HepG2 (cell line): ENCODE results near the gene PPP2R5B. TPM values are rescaled to one million over a fixed set of nuclear protein-coding genes. Genes with fewer than 3 reads are reported as not detected.

Experiments
- ARID3A ChIP-seq: IDR thresholded peaks from 2 replicates; pipeline ENCODE4 v1.6.1; 2012; ENCODE audit warnings: low read depth, low read length, improper control_type of control experiment
- ATF1 ChIP-seq: IDR thresholded peaks from 2 replicates; pipeline ENCODE4 v1.6.1; 2016; ENCODE audit warnings: mild to moderate bottlenecking, control low read depth
- BHLHE40 ChIP-seq: IDR thresholded peaks from 2 replicates; pipeline ENCODE4 v1.6.1; 2011; ENCODE audit warnings: low read length, improper control_type of control experiment
- DBP ChIP-seq: sonication (generic); formaldehyde crosslinking; IDR thresholded peaks from 2 replicates; pipeline ENCODE4 v1.4.0; 2020; ENCODE audit warnings: missing genetic modification reagents; ENCODE audit errors: not compliant biosample characterization
- HDAC1 ChIP-seq: sonication (generic); formaldehyde crosslinking; IDR thresholded peaks from 2 replicates; pipeline ENCODE4 v1.5.1; 2020; ENCODE audit warnings: mild to moderate bottlenecking, missing genetic modification reagents
- KLF6 ChIP-seq: IDR thresholded peaks from 2 replicates; pipeline ENCODE4 v1.8.0; 2016; ENCODE audit warnings: missing biosample characterization, missing genetic modification reagents
- MAFF ChIP-seq: IDR thresholded peaks from 2 replicates; pipeline ENCODE4 v1.6.1; 2011; ENCODE audit warnings: low read depth, low read length, improper control_type of control experiment
- NKX3-1 ChIP-seq: sonication (generic); formaldehyde crosslinking; IDR thresholded peaks from 2 replicates; pipeline ENCODE4 v1.5.0; 2020; ENCODE audit warnings: missing genetic modification reagents
- POLR2AphosphoS2 ChIP-seq: IDR thresholded peaks from 2 replicates; pipeline ENCODE4 v1.6.1; 2011; ENCODE audit warnings: low read depth, low read length, improper control_type of control experiment
- SALL2 ChIP-seq: sonication (generic); formaldehyde crosslinking; IDR thresholded peaks from 2 replicates; pipeline ENCODE4 v1.8.1; 2023; ENCODE audit warnings: mild to moderate bottlenecking, missing genetic modification reagents, inconsistent platforms
- SCMH1 ChIP-seq: sonication (generic); formaldehyde crosslinking; IDR thresholded peaks from 2 replicates; pipeline ENCODE4 v1.9.0; 2021; ENCODE audit warnings: missing genetic modification reagents, mild to moderate bottlenecking, borderline replicate concordance
- ZFP82 ChIP-seq: sonication (generic); formaldehyde crosslinking; IDR thresholded peaks from 2 replicates; pipeline ENCODE4 v1.5.1; 2020; ENCODE audit warnings: mild to moderate bottlenecking, missing genetic modification reagents, borderline replicate concordance
- ZNF354B ChIP-seq: sonication (generic); formaldehyde crosslinking; IDR thresholded peaks from 2 replicates; pipeline ENCODE4 v1.8.0; 2022; ENCODE audit warnings: mild to moderate bottlenecking, missing genetic modification reagents
- ZNF382 ChIP-seq: sonication (generic); formaldehyde crosslinking; IDR thresholded peaks from 2 replicates; pipeline ENCODE4 v1.5.0; 2020; ENCODE audit warnings: missing genetic modification reagents, mild to moderate bottlenecking, borderline replicate concordance
- ZNF460 ChIP-seq: sonication (generic); formaldehyde crosslinking; IDR thresholded peaks from 2 replicates; pipeline ENCODE4 v1.5.1; 2020; ENCODE audit warnings: missing genetic modification reagents, mild to moderate bottlenecking, borderline replicate concordance
- ZNF562 ChIP-seq: sonication (generic); formaldehyde crosslinking; IDR thresholded peaks from 2 replicates; pipeline ENCODE4 v1.8.0; 2022; ENCODE audit warnings: missing genetic modification reagents, borderline replicate concordance
- ZNF574 ChIP-seq: sonication (generic); formaldehyde crosslinking; IDR thresholded peaks from 2 replicates; pipeline ENCODE4 v1.4.0; 2020; ENCODE audit warnings: missing genetic modification reagents
- ZNF629 ChIP-seq: sonication (generic); formaldehyde crosslinking; conservative IDR thresholded peaks from 2 replicates; pipeline ENCODE4 v1.5.0; 2020; ENCODE audit warnings: missing genetic modification reagents
- ZNF878 ChIP-seq: sonication (generic); formaldehyde crosslinking; IDR thresholded peaks from 2 replicates; pipeline ENCODE4 v1.8.1; 2023; ENCODE audit warnings: mild to moderate bottlenecking, missing genetic modification reagents, moderate library complexity
- polyA plus RNA-seq, 8 experiments: library from polyadenylated mRNA; depleted of rRNA in 3 of 8; stranded (reverse) in 7 of 8; unstranded in 1 of 8; fragments of >200 nt; fragmentation: Illumina TruSeq in 4 of 8; extraction: Trizol in 4 of 8; gene quantifications; 2 replicates each; pipeline versions ENCODE4 v1.2.1 to v1.2.3, GENCODE V29; 2011 to 2016; ENCODE audit warnings: low read depth in 4 of 8, missing spikeins in 1 of 8, mixed read lengths in 1 of 8; ENCODE audit not compliant: insufficient read depth in 1 of 8
- total RNA-seq, 5 experiments: library from RNA; depleted of rRNA; stranded (reverse); fragments of >200 nt; fragmentation: Illumina TruSeq; extraction: Trizol; gene quantifications; 2 replicates each; pipeline ENCODE4 v1.2.3, GENCODE V29; 2016; ENCODE audit warnings: low read depth in 1 of 5
- TF ChIP-seq, protein P1 (sequence below): sonication (generic); formaldehyde crosslinking; IDR thresholded peaks from 2 replicates; pipeline ENCODE4 v1.8.0; 2022; ENCODE audit warnings: mild to moderate bottlenecking, missing genetic modification reagents, moderate library complexity
- TF ChIP-seq, protein P2 (sequence below): sonication (generic); formaldehyde crosslinking; IDR thresholded peaks from 2 replicates; pipeline ENCODE4 v1.9.0; 2021; ENCODE audit warnings: missing genetic modification reagents, borderline replicate concordance
- TF ChIP-seq, protein P3 (sequence below): sonication (generic); formaldehyde crosslinking; IDR thresholded peaks from 2 replicates; pipeline ENCODE4 v1.4.0; 2020; ENCODE audit warnings: missing genetic modification reagents

PPP2R5B gene
- total and polyA plus RNA-seq, 2 of the 13 experiments (the other 11 are each of a cell fraction or from before 2014, with no cell fraction given) = 2.3 to 8.3 TPM

DNA sequence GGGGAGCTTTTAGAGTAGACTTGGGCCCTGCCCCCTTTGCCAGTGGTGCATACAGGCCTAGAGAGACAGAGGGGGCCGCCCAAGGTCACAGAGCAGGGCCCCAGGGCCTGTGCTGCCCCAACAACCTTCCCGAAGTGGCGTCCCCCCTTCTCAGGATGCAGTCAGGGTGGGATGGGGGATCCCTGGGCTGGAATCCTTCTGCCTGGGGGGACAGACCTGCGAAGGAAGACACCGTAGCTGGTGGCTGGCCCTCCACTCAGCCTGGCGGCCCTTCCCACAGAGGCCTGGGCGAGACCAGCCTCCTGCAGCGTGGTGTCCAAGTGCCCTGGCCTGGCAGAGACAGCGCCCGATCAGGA is 31.7 kb upstream of the PPP2R5B start (continued):
- TF ChIP-seq ZNF574 (no peak), ZFP82 (CRISPR knock-in tag) (no peak), HDAC1 (CRISPR knock-in tag) (no peak), POLR2AphosphoS2 (no peak), SALL2 (CRISPR knock-in tag) (no peak), KLF6 (CRISPR knock-in tag) (no peak), ZNF562 (CRISPR knock-in tag) (no peak), BHLHE40 (no peak), SCMH1 (CRISPR knock-in tag) (no peak), ZNF460 (CRISPR knock-in tag) (no peak), DBP (CRISPR knock-in tag) (no peak), MAFF (no peak), ATF1 (no peak), NKX3-1 (CRISPR knock-in tag) (no peak), ZNF629 (CRISPR knock-in tag) (no peak), ZNF878 (CRISPR knock-in tag) (0 out of 2 replicates have a peak, but pooled peaks have one; percentile 7), ARID3A (no peak), ZNF382 (CRISPR knock-in tag) (no peak), ZNF354B (CRISPR knock-in tag) (no peak)
- TF ChIP-seq, protein P1, sequence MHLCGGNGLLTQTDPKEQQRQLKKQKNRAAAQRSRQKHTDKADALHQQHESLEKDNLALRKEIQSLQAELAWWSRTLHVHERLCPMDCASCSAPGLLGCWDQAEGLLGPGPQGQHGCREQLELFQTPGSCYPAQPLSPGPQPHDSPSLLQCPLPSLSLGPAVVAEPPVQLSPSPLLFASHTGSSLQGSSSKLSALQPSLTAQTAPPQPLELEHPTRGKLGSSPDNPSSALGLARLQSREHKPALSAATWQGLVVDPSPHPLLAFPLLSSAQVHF (CRISPR knock-in tag) = no peak
- TF ChIP-seq, protein P2, sequence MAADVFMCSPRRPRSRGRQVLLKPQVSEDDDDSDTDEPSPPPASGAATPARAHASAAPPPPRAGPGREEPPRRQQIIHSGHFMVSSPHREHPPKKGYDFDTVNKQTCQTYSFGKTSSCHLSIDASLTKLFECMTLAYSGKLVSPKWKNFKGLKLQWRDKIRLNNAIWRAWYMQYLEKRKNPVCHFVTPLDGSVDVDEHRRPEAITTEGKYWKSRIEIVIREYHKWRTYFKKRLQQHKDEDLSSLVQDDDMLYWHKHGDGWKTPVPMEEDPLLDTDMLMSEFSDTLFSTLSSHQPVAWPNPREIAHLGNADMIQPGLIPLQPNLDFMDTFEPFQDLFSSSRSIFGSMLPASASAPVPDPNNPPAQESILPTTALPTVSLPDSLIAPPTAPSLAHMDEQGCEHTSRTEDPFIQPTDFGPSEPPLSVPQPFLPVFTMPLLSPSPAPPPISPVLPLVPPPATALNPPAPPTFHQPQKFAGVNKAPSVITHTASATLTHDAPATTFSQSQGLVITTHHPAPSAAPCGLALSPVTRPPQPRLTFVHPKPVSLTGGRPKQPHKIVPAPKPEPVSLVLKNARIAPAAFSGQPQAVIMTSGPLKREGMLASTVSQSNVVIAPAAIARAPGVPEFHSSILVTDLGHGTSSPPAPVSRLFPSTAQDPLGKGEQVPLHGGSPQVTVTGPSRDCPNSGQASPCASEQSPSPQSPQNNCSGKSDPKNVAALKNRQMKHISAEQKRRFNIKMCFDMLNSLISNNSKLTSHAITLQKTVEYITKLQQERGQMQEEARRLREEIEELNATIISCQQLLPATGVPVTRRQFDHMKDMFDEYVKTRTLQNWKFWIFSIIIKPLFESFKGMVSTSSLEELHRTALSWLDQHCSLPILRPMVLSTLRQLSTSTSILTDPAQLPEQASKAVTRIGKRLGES (CRISPR knock-in tag) = no peak
- TF ChIP-seq, protein P3, sequence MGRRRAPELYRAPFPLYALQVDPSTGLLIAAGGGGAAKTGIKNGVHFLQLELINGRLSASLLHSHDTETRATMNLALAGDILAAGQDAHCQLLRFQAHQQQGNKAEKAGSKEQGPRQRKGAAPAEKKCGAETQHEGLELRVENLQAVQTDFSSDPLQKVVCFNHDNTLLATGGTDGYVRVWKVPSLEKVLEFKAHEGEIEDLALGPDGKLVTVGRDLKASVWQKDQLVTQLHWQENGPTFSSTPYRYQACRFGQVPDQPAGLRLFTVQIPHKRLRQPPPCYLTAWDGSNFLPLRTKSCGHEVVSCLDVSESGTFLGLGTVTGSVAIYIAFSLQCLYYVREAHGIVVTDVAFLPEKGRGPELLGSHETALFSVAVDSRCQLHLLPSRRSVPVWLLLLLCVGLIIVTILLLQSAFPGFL (CRISPR knock-in tag) = no peak
